Bronchial epithelial cell (primary cell): ENCODE results near the gene NFS1. TPM values are rescaled to one million over a fixed set of nuclear protein-coding genes. Genes with fewer than 3 reads are reported as not detected.

Source experiments
- DNase-seq: peaks from one replicate; pipeline ENCODE4 v3.0.0-alpha.2; 2010; ENCODE audit warnings: low read depth
- FAIRE-seq: peaks from 2 replicates; lab custom pipeline; 2011; peaks lifted over from hg19 to GRCh38; lab: Jason Lieb, UNC
- H3K27me3 ChIP-seq: 2 replicates; pipeline ENCODE4 v1.5.1; 2011; ENCODE audit warnings: low read length; ENCODE audit not compliant: control insufficient read depth, insufficient read depth
- H3K36me3 ChIP-seq: 2 replicates; pipeline ENCODE4 v1.5.1; 2011; ENCODE audit warnings: low read length; ENCODE audit not compliant: control insufficient read depth, insufficient read depth
- H3K4me3 ChIP-seq: 2 replicates; pipeline ENCODE4 v1.5.1; 2011; ENCODE audit warnings: mild to moderate bottlenecking, low read depth, low read length, control low read depth
- CTCF ChIP-seq: IDR thresholded peaks from 2 replicates; pipeline ENCODE4 v1.5.1; 2011; ENCODE audit warnings: mild to moderate bottlenecking, moderate library complexity, low read length, control low read depth, inconsistent platforms; ENCODE audit not compliant: insufficient read depth, severe bottlenecking
- total RNA-seq: library from RNA; depleted of rRNA; stranded (reverse); fragments of >200 nt; gene quantifications from 2 replicates; pipeline ENCODE4 v1.2.1, GENCODE V29; 2014

Gene NFS1
- total RNA-seq, 1 donor from 2014 or later, result 15.5 TPM

GRCh38 chr20:35734374-35734773, 35.2 kb upstream of the NFS1 start:
- no peak for TF ChIP-seq CTCF
- Histone ChIP-seq H3K4me3 (no peak overlapping the region), H3K36me3 (peaks cover 32% of the 10 kb centered on the region), H3K27me3 (no peaks in the 10 kb centered on the region)
- no peak for DNase-seq
- no peak for FAIRE-seq

DNA sequence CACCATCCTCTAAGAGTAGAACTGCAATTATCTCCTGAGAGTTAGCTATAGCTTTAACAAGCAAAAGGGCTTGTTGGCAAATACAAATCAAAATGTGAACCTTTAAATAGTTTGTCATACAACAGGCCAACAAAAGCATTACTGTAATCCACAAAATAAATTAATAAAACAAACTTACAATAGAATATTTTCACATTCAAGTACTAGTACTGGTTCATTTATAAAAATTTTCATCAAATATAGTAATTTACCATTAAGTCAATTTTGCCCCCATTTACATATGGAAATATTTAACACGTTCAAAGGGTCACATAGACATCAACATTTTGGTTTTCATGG, 33.5 kb upstream of the NFS1 start:
- Histone ChIP-seq H3K4me3 (no peak overlapping the region), H3K36me3 (peaks cover 29% of the 10 kb centered on the region), H3K27me3 (no peaks in the 10 kb centered on the region)
- FAIRE-seq, result no peak
- DNase-seq, result no peak
- TF ChIP-seq CTCF, result no peak

GRCh38 chr20:35731862-35732643, 32.9 kb upstream of the NFS1 start:
- no peak for DNase-seq
- no peak for FAIRE-seq
- Histone ChIP-seq H3K36me3 (peaks cover 29% of the 10 kb centered on the region), H3K4me3 (no peak overlapping the region), H3K27me3 (no peaks in the 10 kb centered on the region)
- TF ChIP-seq CTCF, result no peak

GRCh38 chr20:35731469-35731788, 32.3 kb upstream of the NFS1 start:
- Histone ChIP-seq H3K36me3 (peaks cover 33% of the 10 kb centered on the region), H3K4me3 (no peak overlapping the region), H3K27me3 (no peaks in the 10 kb centered on the region)
- no peak for FAIRE-seq
- TF ChIP-seq CTCF, result no peak
- no peak for DNase-seq

- DNase-seq (no peak), FAIRE-seq (no peak)
- Histone ChIP-seq H3K27me3 (no peaks in the 10 kb centered on the region), H3K4me3 (no peak overlapping the region), H3K36me3 (peaks cover 33% of the 10 kb centered on the region)
- no peak for TF ChIP-seq CTCF
Measured at GRCh38 chr20:35730583-35731468, 31.7 kb upstream of the NFS1 start.
